NCI-H187 treated with DMSO at 0.1 percent for 48 hours (cell line): Measurements from ENCODE around the gene LCA5L.

Source experiments
- DNase-seq: peaks from one replicate; lab custom pipeline; 2025; lab: John Stamatoyannopoulos, UW

Gene LCA5L

DNA sequence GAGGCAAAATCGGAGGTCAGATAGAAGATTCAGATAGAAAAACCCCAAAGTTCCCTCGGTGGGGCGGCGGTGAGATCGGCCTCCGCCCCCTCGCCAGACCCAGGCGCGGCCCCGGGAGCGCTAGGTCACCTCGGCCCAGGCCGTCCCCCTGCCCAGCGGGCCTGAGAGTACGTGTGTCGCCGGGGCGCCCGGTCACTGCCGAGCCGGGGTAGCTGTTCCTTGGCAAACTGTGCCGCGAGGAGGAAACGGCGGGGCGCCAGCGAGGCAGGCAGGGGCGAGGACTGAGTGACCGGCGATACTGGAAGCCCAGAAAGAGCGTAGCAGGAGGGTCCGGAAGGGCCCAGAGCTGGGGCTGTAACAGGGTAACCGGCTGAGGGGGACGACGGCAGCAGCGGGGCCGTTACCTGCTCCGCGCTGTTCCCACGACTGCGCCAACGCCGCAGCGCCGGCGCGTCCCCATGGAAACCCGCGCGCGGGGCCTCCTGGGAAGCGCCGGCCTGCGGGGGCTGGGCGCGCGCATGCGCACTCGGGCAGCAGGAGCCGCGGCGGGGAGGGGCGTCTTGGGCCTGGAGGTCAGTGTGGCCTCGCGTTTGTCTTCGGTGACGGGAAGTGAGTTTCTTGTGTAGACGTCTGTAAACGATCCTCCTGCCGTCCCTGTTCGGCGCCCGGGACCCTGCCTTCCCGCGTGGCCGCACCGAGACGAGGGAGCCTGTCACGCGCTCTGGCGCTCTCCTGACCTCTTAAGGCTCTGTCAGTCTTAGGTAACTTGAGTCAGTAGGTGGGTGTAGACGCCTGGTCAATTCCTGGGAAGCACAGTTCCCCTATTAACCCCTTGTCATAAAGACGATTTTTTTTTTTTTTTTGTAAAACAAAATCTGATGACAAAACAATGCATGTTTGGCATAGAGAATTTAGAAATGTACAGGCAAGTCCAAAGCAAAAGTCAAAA, at the start of gene LCA5L:
Gene LCA5L, minus strand, starts transcription at position 458 of the 949 bp plus-strand sequence. CDS start 17,285 bp downstream, outside the sequence.
- peak; percentile 37 for DNase-seq

DNA sequence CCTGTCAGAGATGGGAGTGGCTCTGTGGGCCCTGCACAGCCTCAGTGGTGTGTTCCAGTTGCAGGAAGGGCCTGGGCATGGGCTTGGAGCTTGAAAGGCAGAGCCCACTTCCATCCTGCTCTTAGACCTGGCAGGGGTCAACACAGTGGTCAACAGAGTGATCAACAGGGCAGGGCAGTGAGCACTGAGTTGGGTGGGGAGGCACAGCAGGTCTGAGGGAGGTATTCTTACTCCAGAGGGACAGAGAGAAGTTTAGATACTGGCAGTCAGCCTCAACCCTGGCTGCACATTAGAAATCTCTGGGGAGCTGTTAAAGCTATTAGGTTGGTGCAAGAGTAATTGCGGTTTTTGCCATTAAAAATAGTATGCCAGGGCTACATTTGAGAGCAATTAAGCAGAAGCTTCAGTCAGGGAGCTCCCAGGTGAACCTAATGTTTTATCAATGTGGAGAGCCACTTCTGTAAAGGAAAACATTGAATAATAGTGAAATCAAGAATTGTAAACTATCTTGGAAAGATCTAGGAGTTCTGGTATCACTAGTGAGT, 43.9 kb upstream of the LCA5L start:
- DNase-seq, result no peak

DNA sequence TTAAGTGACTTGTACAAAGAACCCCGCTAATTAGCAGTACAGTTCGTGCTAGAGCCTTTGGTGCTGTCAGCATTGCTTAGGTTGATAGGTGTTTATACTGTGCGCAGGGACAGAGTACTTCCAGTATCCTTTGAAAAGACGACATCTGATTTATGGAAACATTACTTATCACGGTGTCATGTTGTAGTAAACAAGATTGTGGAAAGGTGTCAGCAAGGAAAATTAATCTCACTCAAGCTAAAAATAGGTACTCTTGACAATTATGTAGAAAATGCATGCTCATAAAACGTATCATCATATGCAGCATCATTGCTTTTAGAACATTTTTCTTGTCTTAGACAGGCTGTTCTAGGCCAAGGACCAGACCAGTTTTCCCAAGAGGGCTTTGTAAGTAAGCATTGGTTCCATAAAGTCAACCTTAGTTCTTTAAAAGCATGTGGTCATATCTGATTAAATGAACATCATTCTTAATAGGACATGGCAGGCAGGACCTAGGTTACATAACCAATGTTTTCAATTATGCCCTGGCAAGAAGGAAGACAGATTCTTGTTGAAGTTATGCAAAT, 39.2 kb upstream of the LCA5L start:
- no peak for DNase-seq

DNA sequence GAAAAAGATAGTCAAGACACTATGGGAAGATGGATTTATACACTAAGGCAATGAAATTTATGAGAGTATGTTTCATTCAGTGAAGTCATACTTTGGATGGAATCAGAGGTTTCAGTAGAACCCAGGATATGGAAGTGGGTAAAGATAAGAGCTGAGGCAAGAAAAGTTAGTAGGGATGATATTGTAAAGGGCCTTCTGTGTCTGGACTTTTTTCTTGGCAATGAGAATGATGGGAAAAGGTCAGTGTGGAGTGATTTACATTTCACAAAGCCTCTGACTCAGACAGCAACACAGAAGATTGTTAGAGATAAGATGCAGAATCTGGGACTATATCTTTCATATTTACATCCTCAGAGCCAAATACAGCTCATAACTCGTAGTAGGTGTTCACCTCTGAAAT, 38.3 kb upstream of the LCA5L start:
- DNase-seq, result no peak

DNA sequence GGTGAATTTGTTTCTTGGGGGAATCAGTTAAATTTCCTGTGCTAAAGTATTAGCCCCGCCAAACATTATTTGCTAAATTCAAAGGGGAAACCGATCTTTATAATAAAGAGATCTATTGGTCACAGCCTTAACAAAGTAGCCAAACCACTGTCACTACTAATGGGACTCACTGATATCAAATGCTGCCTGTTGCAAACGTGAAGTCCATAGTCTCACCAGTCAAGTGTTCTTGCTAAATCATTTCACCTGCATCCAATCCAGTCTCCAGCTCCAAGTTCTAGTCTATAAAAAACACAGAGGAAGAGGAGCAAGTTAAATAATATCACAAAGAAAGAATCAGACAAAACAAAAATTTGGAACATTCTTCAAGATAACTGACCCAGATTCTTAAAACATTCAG, 36.3 kb upstream of the LCA5L start:
- no peak for DNase-seq

DNA sequence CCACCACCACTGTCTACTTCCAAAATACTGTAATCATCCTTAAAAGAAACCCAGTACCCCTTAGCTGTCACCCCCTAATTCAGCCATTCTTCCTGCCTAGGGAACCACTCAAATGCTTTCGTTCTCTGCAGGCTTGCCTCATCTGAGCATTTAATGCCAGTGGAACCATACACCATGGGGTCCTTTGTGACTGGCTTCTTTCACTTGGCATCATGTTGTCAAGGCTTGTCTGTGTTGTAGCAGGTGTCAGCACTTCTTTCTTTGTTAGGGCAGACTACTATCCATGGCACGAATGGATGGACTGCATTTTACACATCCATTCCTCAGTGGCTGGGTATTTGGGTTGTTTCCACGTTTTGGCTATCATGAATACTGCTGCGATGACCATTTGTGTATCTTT, 34.7 kb upstream of the LCA5L start:
- no peak for DNase-seq

DNA sequence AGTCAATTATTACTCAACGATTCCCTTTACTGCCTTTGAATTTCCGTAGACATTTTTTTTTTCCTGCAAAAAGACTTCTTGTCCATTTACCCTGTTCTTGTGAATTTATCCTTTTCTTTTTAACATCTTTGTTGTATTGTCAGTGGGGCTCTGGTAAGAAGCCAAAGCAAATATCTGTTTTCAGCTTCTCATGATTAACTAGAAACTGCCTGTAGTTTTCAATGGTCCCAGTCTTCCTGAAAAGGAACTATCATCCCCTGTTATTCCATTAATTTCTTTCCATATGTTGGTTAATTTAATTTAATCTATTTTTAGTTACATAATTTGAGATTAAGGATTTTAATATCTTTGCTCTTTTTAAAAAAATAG, 34.2 kb upstream of the LCA5L start:
- DNase-seq, result no peak

DNA sequence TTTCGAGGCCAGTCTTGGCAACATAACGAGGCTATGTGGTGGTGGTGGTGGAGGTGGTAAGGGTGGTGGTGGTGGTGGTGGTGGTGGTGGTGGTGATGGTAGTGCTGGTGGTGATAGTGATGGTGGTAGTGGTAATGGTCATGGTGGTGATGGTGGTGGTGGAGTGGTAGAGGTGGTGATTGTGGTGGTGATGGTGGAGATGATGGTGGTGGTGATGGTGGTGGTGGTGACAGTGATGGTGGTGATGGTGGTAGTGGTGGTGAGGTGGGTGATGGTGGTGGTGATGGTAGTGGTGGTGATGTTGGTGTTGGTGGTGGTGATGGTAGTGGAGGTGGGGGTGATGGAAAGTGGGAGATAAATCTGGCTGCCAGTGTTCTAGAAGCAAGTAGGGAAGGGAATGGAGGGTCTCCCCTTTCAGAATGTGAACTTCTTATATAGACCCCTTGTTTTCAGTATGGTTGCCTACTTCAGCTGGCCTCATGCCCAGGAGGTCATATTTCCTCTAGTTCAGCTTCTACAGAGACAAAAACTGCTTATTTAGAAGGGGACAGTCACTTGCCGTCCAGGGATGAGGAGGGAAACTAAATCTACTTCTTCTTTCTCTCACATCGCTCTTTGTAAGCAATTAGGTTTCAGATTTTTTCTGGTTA, 33.7 kb upstream of the LCA5L start:
- DNase-seq, result no peak

DNA sequence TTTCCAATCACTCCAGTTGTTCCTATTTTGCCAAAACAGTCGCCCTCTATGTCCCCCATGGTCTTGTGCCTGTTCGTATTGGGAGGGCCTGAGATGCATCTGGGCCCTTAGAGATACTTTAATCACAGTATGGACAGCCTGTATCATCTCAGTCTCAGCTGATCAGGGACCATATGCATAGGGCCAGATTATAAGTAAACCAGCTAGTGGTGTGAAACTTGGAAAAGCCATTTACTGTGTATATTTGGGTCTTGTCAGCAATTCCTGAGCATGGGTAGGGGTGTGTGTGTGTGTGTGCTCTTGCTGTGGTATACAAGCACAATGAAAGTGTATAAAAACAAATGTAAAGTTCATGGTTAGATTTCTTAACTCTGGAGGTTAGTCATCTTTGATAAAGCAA, 29.0 kb upstream of the LCA5L start:
- no peak for DNase-seq

DNA sequence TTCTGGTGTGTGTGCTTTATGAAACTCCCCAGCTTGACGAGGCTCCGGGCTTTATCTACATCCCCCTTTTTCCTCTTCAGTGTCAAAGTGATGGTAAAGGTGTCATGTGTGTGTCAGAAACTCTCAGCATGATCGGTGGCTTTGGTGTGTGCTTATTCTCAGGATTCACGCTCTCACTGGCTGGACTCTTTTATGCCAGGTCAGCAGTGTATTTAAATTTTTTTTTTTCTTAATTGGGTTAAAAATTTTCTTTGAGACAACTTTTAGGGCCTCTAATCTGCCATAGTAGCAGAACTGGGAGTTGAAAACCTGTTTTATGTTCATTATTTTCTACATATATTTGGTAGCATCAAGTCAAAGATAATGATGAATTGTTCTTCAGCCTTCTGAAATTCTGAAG, 27.2 kb upstream of the LCA5L start:
- DNase-seq, result no peak

DNA sequence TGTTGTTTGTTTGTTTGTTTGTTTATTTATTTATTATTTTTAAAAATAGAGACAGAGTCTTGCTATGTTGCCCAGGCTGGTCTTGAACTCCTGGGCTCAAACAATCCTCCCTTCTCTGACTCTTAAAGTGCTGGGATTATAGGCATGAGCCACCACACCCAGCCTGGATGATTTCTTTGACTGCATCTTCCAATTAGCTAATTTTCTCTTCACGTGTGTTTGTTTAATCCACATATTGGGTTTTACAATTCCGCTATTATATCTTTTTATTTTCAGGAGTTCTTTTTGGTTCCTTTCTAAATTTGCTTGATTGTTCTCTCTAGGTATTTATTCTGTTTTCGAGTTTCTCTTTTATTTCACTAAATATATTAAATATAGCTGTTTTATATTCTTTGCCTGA, 26.0 kb upstream of the LCA5L start:
- DNase-seq, result no peak

DNA sequence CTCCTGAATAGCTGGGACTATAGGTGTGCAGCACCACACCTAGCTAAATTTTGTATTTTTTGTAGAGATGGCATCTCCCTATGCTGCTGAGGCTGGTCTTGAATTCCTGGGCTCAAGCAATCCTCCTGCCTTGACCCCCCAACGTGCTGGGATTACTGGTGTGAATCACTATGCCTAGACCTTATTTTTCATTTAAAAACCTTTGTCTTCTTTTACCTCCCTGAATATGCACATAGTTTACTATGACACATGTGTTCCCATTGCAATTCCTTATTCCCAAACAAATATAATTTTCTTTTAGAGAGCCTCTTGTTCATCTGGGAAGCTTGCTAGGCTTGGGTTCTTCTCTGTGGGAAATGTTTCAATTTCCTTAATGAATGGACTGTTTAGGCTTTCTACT, 23.0 kb upstream of the LCA5L start:
- no peak for DNase-seq

DNA sequence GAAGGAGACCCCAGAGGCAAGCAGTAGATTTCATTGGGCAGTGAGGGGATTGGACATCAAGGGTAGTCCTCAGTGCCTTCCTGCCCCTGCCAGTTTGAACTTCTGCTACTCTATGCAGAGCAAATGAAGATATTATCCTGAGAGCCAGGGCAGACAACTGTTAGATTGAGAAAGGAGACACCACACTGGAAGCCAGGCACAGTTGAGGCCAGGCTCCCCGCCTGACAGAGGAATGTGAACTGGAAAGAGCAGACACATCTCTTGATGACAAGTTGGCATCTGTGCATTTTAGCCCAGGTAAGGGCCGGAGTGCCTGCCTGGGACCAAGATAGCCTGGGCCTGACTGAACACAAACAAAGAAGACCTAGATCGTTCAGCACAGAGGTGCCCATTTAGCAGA, 22.2 kb upstream of the LCA5L start:
- no peak for DNase-seq

DNA sequence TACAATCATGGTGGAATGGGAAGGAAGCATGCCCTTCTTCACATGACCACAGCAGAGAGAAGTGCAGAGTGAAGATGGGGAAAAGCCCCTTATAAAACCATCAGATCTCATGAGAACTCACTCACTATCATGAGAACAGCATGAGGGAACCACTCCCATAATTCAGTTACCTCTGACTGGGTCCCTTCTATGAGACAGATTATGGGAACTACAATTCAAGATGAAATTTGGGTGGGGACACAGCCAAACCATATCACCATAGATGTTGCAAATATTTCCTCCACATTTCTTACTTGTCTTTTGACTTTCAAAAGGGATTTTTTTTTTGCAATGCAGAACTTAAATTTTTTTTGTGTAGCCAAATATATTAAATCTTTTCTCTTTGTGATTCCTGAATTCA, 21.0 kb upstream of the LCA5L start:
- no peak for DNase-seq

DNA sequence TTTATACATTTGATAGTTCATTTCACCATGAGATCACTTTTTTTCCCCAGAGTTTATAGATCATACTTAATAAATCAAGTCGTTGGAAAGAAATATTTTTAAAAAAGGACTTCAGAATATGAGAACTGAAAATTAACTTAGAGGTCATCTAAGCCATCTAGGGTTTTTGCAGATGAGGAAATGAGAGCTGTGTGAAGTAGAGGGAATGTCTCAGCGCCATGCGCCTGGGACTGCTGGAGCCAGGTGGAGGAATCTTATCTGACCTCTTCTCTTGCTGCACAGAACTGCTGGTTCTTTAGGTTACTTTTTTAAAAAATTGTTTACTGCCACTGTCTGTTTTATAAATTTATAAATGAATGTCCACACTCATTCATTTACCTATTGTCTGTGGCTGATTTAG, 17.7 kb upstream of the LCA5L start:
- DNase-seq, result no peak

DNA sequence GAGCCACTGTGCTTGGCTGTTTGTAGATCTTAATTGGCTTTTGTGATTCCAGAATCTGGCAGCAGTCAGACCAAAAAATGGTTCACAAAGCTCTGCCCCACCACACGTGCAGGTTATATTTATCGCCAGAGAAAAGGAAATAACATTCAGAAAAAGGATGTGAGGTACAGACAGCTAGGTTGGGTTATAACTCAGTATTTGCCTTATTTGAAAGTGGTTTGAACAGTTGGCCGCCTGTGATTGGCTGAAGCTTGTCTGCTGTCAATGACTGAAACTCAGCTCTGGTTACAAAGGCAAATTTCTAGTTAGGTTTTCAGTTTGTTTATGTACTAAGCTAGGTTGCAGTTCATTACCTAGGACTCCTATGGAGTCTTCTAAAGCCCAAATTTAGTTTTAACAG, 15.8 kb upstream of the LCA5L start:
- DNase-seq, result no peak

DNA sequence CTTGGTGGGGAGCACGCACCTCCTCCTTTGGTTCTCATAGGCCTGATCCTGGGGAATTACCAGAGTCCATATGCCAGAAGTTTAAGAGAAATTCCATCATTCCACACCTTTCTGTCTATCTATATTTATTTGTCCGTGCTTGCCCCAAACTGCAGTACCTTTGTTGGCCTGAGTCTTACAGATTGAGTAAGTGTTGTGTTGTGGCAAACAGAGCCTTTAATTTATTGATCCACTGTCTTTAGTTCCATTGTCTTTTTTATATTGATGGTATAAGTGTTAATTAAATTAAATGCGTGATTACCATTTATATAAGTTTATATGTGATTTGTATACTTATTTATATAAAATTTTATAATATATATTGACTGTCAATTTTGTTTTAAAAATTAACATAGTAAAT, 11.1 kb upstream of the LCA5L start:
- DNase-seq, result no peak

DNA sequence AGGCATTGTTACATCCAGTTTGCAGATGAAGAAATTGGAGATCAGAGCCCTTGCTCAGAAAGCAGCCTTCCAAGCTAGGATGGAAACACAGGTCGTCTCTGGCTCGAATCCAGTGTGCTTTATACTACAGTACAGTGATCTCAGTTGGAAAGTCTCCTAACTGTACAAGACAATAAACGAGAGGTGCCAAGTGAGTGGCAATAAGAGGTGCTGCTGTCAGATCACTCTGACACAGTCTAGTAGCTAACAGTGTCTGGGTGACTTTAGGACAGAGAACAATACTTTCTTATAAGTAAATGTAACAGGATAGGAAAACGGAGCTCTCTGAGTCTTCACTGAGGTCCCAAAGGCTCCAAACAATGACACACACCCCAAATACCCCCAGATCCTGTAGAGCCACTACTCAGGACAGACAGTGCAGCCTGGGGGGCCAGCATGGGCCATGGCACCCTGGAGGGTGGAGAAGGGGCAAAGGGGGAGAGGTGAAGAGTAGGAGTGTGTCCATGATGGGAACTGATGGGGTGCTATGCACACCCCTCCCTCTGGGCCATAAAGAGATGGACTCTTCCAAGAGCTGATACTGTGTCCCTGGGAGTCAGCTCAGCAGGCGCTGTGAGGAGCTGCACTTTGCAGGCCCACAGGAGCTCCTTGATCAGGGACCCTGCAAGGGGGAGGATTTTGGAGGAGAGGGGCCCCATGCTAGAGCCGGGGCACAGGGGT, 9.5 kb upstream of the LCA5L start:
- no peak for DNase-seq

DNA sequence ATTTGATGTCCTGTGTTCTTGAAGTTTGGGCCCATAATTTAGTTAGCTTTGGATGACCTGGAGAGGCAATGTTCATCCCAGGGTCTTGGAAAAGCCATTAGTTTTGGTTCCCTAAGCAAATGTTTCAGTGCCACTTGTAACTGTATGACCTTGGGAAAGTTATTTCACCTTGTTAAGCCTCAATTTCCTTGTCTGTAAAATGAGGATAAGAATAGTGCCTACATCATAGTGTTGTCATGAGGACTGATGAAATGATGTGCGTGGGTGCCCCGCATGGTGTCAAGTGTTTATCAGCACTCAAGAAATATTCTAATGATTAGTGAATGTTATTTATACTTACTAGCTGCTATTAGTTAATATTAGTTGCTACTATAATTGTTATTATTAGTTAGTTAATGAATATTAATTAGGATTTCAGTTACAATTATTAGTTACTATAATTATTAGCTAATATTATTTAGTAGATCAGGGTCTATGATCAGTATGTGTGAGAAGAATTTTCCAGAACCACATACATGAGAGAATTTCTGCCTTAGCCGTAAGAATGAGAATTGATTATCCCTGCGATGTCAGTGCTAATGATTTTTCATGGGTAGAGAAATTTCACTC, 8.1 kb upstream of the LCA5L start:
- no peak for DNase-seq

DNA sequence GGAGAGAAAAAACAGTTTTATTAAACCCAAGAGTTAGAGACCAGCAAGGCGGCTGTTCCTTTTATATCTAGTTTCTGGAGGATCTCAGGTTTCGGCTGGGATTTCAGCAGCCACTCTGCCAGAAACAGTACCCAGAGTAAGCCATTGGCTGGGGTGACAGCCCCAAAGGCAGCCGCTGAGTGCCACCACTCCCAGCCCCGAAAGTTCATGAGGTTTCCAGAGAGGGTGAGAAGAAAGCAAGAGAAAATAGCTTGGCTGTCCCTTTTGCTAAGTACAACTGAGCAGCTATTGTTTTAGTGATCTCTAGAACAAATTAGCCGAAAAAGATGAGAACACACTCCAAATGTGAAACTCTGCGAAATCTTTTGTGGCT, 7.4 kb upstream of the LCA5L start:
- DNase-seq, result no peak

DNA sequence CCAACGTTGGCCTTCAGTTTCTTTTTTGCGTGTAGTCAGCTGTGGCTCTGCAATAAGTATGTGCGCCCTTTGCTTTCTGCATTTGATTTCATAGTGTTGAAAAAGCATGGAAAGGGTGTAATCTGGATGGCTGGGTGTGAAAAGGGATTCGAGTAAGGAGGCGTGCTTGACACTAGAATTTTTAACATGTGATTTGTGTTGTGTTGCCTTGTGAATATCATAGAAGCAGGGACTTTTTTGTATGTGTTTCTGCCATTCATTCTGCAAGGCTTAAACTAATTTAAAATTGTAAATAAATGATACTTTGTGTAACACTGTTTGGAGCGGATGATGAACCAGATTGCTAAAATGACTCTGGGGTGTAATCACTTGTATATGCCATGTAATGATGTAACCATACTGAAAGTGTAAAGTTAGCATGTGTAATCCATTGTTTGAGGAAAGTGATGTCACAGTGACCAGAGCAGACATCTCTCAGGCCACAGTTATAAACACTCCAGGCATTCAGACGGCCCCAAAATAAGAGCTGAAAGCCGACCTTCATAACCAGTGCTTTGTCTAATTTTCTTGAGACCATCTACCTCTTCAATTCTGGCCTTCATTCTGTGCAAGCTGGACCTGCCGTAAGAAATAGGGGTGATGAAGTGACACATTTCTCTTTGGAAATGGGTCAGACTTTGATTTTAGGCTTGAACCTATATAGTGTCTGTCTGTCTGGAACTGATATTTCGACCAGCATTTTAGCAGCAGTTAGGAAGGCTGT, 6.8 kb upstream of the LCA5L start:
- DNase-seq, result no peak
